ENCODE results near the gene NXF3. TPM values are rescaled to one million over a fixed set of nuclear protein-coding genes. Genes with fewer than 3 reads are reported as not detected.

The NXF3 gene
- total and polyA plus RNA-seq, 2 donors (not counting 3 experiments of a cell fraction or from before 2014, with no cell fraction given) = not detected

DNA sequence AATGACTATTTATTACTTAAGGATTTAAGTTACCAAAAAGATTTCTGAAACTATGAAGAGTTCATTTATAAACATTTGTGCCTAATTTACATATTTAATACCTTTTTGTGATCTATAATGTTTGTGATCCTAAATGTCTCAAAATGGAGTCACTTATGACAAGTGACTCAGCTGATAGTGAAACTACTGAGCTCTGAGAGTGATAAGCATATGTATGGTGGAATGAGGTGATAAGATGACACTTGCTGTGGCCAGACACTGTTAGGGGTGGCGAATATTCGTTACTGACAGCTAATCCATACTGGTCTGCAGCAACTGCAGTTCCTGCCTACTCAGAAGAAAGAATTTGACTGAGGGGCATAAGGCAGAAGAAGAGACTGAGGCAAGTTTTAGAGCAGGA lies 5.5 kb upstream of the NXF3 start:
- FAIRE-seq = no peak
- POLR2A ChIA-PET = no interaction called here
- Histone ChIP-seq H2AFZ (ENCODE audit: low read depth, low read length) (no peak overlapping the region), H3K36me3 (ENCODE audit: control insufficient read depth in 2 of 2, extremely low read depth in 1 of 2, insufficient read depth in 2 of 2, low read length in 2 of 2) (no peaks in the 10 kb centered on the region), H3K4me2 (ENCODE audit: insufficient read depth, low read length) (no peak overlapping the region), H3K9ac (replicated peaks; ENCODE audit: extremely low read depth, insufficient read depth, low read length) (no peak overlapping the region), H3K27me3 (ENCODE audit: control insufficient read depth in 2 of 2, insufficient read depth in 2 of 2, low read length in 2 of 2) (no peaks in the 10 kb centered on the region), H3K27ac (ENCODE audit: insufficient read depth, low read depth, low read length) (no peak overlapping the region), H4K20me1 (replicated peaks; ENCODE audit: control insufficient read depth, extremely low read depth, insufficient read depth, low read length) (no peaks in the 10 kb centered on the region), H3K79me2 (ENCODE audit: control insufficient read depth, insufficient read depth, low read length) (no peaks in the 10 kb centered on the region), H3K4me3 (replicated peaks in 1 of 3; ENCODE audit: insufficient read depth in 1 of 3, low read depth in 1 of 3, low read length in 3 of 3) (no peak overlapping the region), H3K9me3 (replicated peaks; ENCODE audit: control insufficient read depth, insufficient read depth, low read length) (no peaks in the 10 kb centered on the region), H3K9me1 (replicated peaks; ENCODE audit: control insufficient read depth, extremely low read depth, insufficient read depth, low read length) (no peaks in the 10 kb centered on the region), H3K4me1 (ENCODE audit: control insufficient read depth, extremely low read depth, insufficient read depth, low read length) (no peaks in the 10 kb centered on the region)
- BruUV-seq (replicated peaks) = no TSS peak
- TF ChIP-seq FOS (IDR thresholded peaks at IDR 0.05; ENCODE audit: borderline replicate concordance, insufficient read depth, low read length) (no peak), POLR2A (IDR thresholded peaks at IDR 0.05; ENCODE audit: low read depth, low read length) (no peak), GATA2 (IDR thresholded peaks at IDR 0.05; ENCODE audit: insufficient read depth, insufficient read length, low read depth, low read length) (no peak), POLR2AphosphoS5 (IDR thresholded peaks at IDR 0.05; ENCODE audit: insufficient read depth, low read depth, low read length) (no peak), MYC (IDR thresholded peaks at IDR 0.05; ENCODE audit: low read depth, low read length) (no peak), EZH2 (IDR thresholded peaks at IDR 0.05; ENCODE audit: borderline replicate concordance, low read depth, low read length, severe bottlenecking) (no peak), JUN (IDR thresholded peaks at IDR 0.05; ENCODE audit: borderline replicate concordance, insufficient read depth, insufficient read length, low read depth) (no peak)
- TF ChIP-seq, protein P1, sequence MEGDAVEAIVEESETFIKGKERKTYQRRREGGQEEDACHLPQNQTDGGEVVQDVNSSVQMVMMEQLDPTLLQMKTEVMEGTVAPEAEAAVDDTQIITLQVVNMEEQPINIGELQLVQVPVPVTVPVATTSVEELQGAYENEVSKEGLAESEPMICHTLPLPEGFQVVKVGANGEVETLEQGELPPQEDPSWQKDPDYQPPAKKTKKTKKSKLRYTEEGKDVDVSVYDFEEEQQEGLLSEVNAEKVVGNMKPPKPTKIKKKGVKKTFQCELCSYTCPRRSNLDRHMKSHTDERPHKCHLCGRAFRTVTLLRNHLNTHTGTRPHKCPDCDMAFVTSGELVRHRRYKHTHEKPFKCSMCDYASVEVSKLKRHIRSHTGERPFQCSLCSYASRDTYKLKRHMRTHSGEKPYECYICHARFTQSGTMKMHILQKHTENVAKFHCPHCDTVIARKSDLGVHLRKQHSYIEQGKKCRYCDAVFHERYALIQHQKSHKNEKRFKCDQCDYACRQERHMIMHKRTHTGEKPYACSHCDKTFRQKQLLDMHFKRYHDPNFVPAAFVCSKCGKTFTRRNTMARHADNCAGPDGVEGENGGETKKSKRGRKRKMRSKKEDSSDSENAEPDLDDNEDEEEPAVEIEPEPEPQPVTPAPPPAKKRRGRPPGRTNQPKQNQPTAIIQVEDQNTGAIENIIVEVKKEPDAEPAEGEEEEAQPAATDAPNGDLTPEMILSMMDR (IDR thresholded peaks at IDR 0.05; ENCODE audit: extremely low read depth in 1 of 2, insufficient read depth in 1 of 2, low read depth in 1 of 2, low read length in 2 of 2) = no peak
- TF ChIP-seq, protein P2, sequence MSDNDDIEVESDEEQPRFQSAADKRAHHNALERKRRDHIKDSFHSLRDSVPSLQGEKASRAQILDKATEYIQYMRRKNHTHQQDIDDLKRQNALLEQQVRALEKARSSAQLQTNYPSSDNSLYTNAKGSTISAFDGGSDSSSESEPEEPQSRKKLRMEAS (IDR thresholded peaks at IDR 0.05; ENCODE audit: insufficient read depth, insufficient read length) = no peak
- dilution Hi-C loops (cut with MboI; ENCODE audit: extremely low pct_ligation_motif_present, low sequenced_read_pairs) (no loop called here), intact Hi-C loops (cut with micrococcal nuclease) (no loop called here)
- no peak for DNase-seq (ENCODE audit: low read depth, low spot score)
- CTCF ChIA-PET = no interaction called here

All from endothelial cell of umbilical vein (primary cell).